OCI-LY1 (cell line): ENCODE measurements around the gene ARRDC2.

Source experiments
- CTCF ChIP-seq: fragments of 200-600 bp; sonication (generic), shearing (Covaris generic); IDR thresholded peaks from 2 replicates; pipeline ENCODE4 v1.5.1; 2017; ENCODE audit warnings: mild to moderate bottlenecking, antibody characterized with exemption, low read length, moderate library complexity, mixed read lengths
- EZH2 ChIP-seq: fragments of 200-600 bp; sonication (generic), shearing (Covaris generic); IDR thresholded peaks from 2 replicates; pipeline ENCODE4 v1.8.0; 2017; ENCODE audit warnings: borderline replicate concordance, mixed run types, mild to moderate bottlenecking, antibody characterized with exemption, low read length, moderate library complexity, mixed read lengths

GRCh38 chr19:17993076-17993813 is 14.7 kb upstream of the ARRDC2 start:
- no peak for TF ChIP-seq CTCF
- no peak for TF ChIP-seq EZH2
